ENCODE results near the gene PCDHA4. TPM values are rescaled to one million over a fixed set of nuclear protein-coding genes. Genes with fewer than 3 reads are reported as not detected.
"Not testable (repeated sequence)": the region's sequence is repeated elsewhere in the genome, so short reads cannot be mapped to it uniquely, and the experiment has no call there.

PCDHA4 gene
- total RNA-seq, 1 donor: 0.72 TPM

GRCh38 chr5:140785905-140786686 is 20.8 kb upstream of the PCDHA4 start, which contains the start of gene PCDHA1:
Gene PCDHA1 (plus strand): TSS chr5:140786140.
- no peak within 1 kb of the TSS for H3K27ac ChIP-seq (ENCODE audit: low read depth, low read length)
- H3K27me3 ChIP-seq (ENCODE audit: insufficient read depth, low read length): no peaks in the 10 kb centered on the region
- H3K4me1 ChIP-seq (ENCODE audit: insufficient read depth, low read length): no peaks in the 10 kb centered on the region
- H3K36me3 ChIP-seq (ENCODE audit: insufficient read depth, low read length): no peaks in the 10 kb centered on the region
- H3K4me3 ChIP-seq (ENCODE audit: insufficient read depth, low read length): no peak within 1 kb of the TSS
- no peak within 1 kb of the TSS for H3K4me2 ChIP-seq (ENCODE audit: insufficient read depth, low read length)
- DNase-seq (ENCODE audit: insufficient read length, low spot score, missing footprints): no peak
- no peaks in the 10 kb centered on the region for H3K79me2 ChIP-seq (ENCODE audit: insufficient read depth, low read length)
- H3K9me3 ChIP-seq (ENCODE audit: low read depth, low read length): peaks cover 4% of the 10 kb centered on the region
- no peak for TF ChIP-seq CTCF (IDR thresholded peaks at IDR 0.05; ENCODE audit: extremely low read depth, low read depth, low read length)
- H4K20me1 ChIP-seq (ENCODE audit: insufficient read depth, low read length): no peaks in the 10 kb centered on the region
- H2AFZ ChIP-seq (ENCODE audit: low read length): no peak within 1 kb of the TSS

GRCh38 chr5:140787422-140787821 is 19.4 kb upstream of the PCDHA4 start:
- not testable (repeated sequence) for H4K20me1 ChIP-seq (ENCODE audit: insufficient read depth, low read length); H3K79me2 ChIP-seq (ENCODE audit: insufficient read depth, low read length)

GRCh38 chr5:140787849-140788504 is 18.9 kb upstream of the PCDHA4 start:
- H3K27ac ChIP-seq (ENCODE audit: low read depth, low read length); H3K4me3 ChIP-seq (ENCODE audit: insufficient read depth, low read length); H3K4me2 ChIP-seq (ENCODE audit: insufficient read depth, low read length); H3K27me3 ChIP-seq (ENCODE audit: insufficient read depth, low read length); H3K36me3 ChIP-seq (ENCODE audit: insufficient read depth, low read length); DNase-seq (ENCODE audit: insufficient read length, low spot score, missing footprints); H3K4me1 ChIP-seq (ENCODE audit: insufficient read depth, low read length); H4K20me1 ChIP-seq (ENCODE audit: insufficient read depth, low read length); H3K9me3 ChIP-seq (ENCODE audit: low read depth, low read length); H3K79me2 ChIP-seq (ENCODE audit: insufficient read depth, low read length); H2AFZ ChIP-seq (ENCODE audit: low read length): not testable (repeated sequence)

More at GRCh38 chr5:140787422-140787821, 19.4 kb upstream of the PCDHA4 start:
- not testable (repeated sequence) for H3K4me1 ChIP-seq (ENCODE audit: insufficient read depth, low read length); H3K36me3 ChIP-seq (ENCODE audit: insufficient read depth, low read length); H3K4me3 ChIP-seq (ENCODE audit: insufficient read depth, low read length); DNase-seq (ENCODE audit: insufficient read length, low spot score, missing footprints); H3K27me3 ChIP-seq (ENCODE audit: insufficient read depth, low read length); H3K9me3 ChIP-seq (ENCODE audit: low read depth, low read length); H2AFZ ChIP-seq (ENCODE audit: low read length); H3K4me2 ChIP-seq (ENCODE audit: insufficient read depth, low read length); H3K27ac ChIP-seq (ENCODE audit: low read depth, low read length)

GRCh38 chr5:140791089-140791488 is 15.8 kb upstream of the PCDHA4 start:
- H3K4me2 ChIP-seq (ENCODE audit: insufficient read depth, low read length): no peak overlapping the region
- no peaks in the 10 kb centered on the region for H3K36me3 ChIP-seq (ENCODE audit: insufficient read depth, low read length)
- peaks cover 4% of the 10 kb centered on the region for H3K9me3 ChIP-seq (ENCODE audit: low read depth, low read length)
- H4K20me1 ChIP-seq (ENCODE audit: insufficient read depth, low read length): no peaks in the 10 kb centered on the region
- no peaks in the 10 kb centered on the region for H3K79me2 ChIP-seq (ENCODE audit: insufficient read depth, low read length)
- DNase-seq (ENCODE audit: insufficient read length, low spot score, missing footprints): no peak
- H2AFZ ChIP-seq (ENCODE audit: low read length): no peak overlapping the region
- no peak for TF ChIP-seq CTCF (IDR thresholded peaks at IDR 0.05; ENCODE audit: extremely low read depth, low read depth, low read length)
- no peaks in the 10 kb centered on the region for H3K4me1 ChIP-seq (ENCODE audit: insufficient read depth, low read length)
- no peak overlapping the region for H3K27ac ChIP-seq (ENCODE audit: low read depth, low read length)
- no peak overlapping the region for H3K4me3 ChIP-seq (ENCODE audit: insufficient read depth, low read length)
- no peaks in the 10 kb centered on the region for H3K27me3 ChIP-seq (ENCODE audit: insufficient read depth, low read length)

All from osteoblast (primary cell).